ENCODE measurements around the gene DMAC2.
"Not testable (repeated sequence)": the region's sequence is repeated elsewhere in the genome, so short reads cannot be mapped to it uniquely, and the experiment has no call there.

The DMAC2 gene

DNA sequence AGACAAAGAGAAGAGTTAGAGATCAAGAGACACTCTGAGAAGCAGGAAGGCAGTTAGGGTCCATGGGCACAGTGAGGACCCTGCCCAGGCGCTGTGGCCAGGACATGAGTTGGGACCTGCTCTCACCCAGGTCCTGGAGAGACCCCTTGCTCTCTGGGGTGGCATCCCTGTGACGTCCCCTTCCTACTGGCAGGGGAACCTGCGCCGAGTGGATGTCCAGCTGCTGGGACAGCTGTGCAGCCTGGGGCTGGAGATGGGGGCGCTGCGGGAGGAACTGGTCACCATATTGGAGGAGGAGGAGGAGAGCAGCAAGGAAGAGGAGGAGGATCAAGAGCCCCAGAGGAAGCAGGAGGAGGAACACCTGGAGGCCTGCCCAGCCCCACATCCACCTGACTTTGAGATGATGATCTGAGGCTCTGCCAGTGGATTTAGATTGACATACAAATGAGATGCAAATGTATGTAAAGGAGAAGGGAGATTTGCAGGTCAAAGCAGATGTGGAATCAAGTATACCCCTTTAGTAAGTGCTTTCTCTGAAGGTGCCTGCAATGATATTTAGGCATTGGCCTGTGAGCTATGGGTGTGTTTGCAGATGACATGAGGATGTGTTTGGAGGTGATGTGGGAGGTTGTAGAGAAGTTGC is 4.2 kb upstream of the DMAC2 start:
- in situ Hi-C loops (cut with MboI; ENCODE audit: low sequenced_read_pairs): no loop called here

DNA sequence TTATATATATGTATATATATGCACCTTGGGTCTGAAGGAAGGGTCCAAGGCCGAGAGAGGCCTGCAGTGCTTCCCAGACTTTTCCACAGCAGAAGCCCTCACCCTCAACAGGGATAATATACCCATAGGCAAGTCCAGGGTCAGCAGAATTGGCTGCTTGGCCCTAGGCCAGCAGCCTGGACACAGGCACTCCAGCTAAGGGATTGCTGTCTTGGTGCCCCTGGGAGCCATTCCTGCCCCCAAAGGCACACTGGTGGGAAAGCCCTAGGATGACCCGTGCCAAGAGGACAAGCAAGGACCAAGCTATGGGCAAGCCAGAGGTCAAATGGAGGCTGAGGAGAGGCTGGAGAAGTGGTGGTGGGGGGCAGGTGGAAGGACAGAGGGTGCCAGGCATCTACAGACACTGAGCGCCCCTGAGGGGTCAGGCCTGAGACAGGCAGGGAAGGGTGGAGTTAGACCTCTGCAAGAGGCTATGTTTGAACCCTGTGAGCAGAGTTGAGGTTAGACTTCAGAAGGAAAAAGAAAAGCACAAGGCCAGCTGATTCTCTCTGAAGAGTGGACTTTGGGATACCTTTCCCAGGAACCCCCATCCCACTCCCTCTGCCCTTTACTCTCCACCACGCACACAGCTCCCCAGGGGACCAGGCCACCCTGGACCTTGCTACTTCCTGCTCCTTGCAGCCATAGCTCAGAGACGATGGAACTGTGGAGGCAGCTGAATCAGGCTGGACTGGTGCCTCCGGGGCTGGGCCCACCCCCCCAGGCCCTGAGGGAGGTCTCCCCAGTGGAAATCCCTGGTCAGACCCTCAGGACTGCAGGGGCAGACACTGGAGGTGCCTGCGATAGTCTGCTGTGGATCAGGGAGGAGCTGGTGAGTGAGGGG is 3.0 kb upstream of the DMAC2 start, which contains the start of gene ERICH4:
ERICH4 (plus strand) TSS at position 684 of the 883 bp plus-strand sequence; CDS start at position 698, 14 bp downstream.
- in situ Hi-C loops (cut with MboI; ENCODE audit: low sequenced_read_pairs): no loop called here

DNA sequence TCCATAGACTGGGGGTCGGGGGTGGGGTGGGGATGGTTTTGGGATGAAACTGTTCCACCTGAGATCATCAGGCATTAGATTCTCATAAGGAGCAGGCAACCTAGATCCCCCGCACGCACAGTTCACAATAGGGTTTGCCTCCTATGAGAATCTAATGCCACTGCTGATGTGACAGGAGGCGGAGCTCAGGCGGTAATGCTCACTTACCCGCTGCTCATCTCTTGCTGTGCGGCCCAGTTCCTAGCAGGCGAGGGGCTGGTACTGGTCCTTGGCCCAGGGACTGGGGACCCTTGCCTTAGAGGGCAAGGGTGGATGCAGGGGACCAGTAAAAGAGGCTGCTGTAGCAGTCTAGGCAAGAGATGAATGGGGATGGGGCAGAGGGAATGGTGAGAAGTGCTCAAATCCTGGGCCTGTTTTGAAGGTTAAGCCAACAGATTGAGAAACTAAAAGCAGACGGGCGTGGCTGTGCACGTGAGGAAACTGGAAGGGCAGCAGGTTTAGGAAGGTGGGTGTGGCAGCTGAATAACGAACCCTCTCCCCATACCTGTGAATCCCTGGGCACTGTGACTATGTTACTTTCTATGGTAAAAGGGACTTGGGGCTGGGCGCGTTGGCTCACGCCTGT is 1.7 kb upstream of the DMAC2 start:
- in situ Hi-C loops (cut with MboI; ENCODE audit: low sequenced_read_pairs): no loop called here

DNA sequence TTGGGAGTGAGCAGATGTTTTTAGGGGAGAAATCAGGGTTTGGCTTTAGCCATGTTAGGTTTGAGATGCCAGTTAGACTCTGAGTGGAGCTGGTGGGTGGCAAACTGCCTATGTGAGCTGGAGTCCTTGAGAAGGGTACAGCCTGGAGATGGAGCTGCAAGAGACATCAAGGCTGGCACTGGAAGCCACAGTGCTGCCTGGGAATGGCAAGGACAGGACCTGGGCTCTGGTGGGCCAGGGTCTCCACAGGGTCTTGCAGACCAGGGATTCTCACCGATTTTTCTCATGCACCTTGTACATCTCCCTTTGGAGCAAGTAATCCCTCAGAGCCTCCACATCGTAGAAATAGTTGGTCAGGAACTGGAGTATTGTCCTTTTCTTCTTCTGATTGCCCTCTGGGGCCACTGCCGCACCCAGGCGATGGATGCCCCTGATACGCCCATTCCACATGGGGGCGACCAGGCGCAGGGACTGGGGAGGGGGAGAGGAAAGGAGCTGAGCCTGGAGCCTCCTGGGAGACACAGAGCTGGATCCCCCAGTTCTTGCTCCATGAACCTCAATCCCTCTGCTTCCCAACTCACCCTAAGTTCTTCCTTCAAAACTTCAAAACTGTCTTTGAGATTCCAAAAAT is 1.7 kb downstream of the DMAC2 start:
- in situ Hi-C loops (cut with MboI; ENCODE audit: low sequenced_read_pairs): no loop called here

DNA sequence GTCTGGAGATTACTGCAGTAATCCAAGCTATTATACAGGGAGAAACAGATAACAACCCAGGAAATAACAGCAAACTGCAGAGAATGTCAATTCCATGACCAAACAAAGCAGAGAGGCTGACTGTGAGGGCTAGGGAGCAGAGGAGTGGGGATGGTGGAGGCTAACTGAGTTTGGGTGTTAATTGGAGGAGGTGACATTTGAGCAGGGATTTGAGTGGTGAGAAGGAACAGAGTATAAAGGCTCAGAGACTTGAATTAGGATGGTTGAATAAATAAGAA is 3.1 kb downstream of the DMAC2 start:
- in situ Hi-C loops (cut with MboI; ENCODE audit: low sequenced_read_pairs): no loop called here

DNA sequence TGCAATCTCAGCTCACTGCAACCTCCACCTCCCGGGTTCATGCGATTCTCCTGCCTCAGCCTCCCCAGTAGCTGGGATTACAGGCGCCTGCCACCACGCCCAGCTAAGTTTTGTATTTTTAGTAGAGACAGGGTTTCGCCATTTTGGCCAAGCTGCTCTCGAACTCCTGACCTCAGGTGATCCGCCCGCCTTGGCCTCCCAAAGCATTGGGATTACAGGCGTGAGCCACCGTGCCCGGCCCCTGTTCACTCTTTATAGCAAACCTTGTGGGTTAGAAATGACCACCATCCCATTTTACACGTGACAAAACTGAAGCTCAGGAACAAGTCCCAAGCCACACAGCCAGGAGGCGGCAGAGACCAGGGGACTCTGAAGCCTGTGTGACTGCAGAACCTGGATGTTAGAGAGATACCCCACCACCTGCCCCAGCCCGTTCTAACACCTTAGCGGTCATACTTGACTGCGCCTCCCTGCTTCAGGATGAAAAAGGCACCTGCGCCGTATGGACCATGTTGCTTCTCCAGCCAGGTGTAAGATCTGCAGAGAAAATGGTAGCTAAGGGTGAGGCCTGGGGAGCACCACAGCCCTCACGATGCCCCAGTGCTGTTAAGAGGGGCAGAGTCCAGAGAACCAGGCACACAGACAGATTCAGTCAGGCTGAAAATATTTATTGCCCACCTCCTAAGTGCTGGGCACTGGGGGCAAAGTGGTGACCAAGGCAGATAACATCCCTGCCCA is 3.6 kb downstream of the DMAC2 start:
- in situ Hi-C loops (cut with MboI; ENCODE audit: low sequenced_read_pairs): no loop called here

DNA sequence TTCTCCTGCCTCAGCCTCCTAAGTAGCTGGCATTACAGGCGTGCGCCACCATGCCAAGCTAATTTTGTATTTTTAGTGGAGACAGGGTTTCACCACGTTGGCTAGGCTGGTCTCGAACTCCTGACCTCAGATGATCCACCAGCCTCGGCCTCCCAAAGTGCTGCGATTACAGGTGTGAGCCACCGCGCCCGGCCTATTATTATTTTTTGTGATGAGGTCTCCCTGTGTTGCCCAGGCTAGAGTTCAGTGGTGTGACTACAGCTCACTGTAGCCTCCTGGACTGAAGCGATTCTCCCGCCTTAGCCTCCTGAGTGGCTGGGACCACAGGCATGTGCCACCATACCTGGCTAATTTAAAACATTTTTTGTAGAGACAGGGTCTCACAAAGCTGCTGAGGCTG is 4.3 kb downstream of the DMAC2 start:
- in situ Hi-C loops (cut with MboI; ENCODE audit: low sequenced_read_pairs): not testable (repeated sequence)

DNA sequence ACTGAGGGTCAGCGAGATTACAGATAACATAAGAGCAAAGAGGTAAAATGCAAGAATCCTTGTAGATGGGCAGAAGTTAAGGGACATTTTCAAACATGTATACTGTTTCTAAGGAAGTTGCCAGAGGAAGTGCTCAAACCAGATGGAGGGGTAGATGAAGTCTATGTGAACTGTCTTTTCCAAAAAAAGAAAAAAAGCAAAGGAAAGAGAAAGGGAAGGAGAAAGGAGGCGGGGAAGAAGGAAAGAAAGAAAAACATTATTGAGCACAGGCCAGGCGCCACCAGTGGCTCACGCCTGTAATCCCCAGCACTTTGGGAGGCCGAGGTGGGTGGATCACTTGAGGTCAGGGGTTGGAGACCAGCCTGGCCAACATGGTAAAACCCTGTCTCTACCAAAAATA is 5.3 kb downstream of the DMAC2 start:
- in situ Hi-C loops (cut with MboI; ENCODE audit: low sequenced_read_pairs): no loop called here

DNA sequence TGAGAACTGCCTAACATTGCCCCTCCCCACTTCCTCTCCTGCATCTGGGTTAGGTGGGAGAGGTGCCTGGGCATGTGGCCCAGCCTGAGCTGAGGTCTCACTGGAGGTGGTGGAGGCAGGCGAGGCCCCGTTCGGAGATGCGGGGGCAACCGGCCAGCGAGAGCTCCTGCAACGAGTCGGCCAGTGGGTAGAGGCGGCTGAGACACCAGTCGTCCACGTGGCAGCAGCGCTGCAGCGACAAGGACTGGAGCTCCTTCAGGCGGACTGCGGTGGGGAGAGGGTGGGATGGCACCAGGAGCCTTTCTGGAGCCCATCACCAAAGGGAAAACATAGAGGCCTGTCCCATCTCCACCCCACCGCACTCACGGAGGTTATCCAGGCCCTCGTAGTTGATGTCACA is 6.5 kb downstream of the DMAC2 start:
- in situ Hi-C loops (cut with MboI; ENCODE audit: low sequenced_read_pairs): no loop called here

DNA sequence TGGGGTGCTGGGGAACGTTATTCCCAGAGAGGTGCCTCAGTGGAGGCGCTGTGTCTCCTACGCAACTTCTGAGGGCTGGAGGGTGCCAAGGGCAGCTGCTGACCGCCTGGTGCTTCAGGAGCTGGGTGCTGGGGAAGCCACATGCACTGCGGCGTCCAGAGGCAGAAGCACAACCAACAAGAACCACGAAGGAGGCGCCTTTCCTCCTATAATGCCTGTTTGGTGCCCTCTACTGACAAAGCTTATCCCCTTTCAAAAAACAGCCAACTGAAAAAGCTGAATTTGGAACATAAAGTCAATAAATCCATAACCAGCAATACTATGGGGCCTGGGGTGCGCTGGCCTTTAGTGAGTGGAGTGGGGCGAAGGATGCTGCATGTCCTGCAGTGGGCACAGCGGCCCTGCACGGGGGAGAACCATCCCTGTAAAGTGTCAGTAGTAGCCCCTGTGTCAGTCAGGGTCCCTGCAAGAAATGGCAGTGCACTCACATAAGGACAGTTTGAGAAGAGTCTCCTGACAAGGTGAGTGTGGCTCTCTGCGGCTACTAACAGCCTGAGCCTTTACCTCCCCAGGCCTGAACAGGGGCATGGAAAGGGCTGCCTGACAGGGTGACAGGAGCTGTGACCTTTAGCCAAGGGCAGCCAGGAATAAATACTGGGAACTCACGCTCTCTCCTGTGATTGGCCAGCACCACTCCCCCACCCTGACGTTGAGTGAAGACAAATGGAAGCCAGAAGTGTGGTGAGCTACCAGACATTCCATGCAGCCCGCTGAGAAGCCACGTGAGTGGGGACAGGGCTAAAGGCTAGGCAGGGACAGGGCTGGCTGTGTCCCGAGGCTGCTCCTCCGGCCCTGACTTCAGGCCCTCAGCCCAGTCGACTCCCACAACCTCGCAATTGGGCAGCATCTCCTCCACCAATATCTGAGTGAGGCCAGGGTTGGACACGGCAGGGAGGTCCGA is 8.0 kb downstream of the DMAC2 start:
- in situ Hi-C loops (cut with MboI; ENCODE audit: low sequenced_read_pairs): no loop called here

DNA sequence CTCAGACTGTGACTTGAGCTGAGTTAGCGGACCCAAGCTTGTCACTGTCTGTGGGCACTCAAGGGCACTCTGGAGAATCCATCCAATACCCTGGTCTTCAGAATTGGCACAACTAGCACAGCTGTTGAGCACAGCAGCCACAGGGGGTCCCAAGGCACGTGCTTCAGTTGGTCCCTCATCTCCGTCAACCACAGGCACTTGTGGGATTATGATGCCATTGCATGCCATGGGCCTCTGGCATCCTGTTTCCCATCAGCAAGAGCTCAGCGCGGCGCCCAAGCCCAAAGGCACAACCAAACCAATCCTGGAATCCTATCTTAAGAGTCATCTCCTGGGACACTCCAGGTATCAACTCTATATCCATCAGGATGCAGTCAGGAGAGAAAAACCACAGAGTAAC is 8.8 kb downstream of the DMAC2 start:
- in situ Hi-C loops (cut with MboI; ENCODE audit: low sequenced_read_pairs): no loop called here

DNA sequence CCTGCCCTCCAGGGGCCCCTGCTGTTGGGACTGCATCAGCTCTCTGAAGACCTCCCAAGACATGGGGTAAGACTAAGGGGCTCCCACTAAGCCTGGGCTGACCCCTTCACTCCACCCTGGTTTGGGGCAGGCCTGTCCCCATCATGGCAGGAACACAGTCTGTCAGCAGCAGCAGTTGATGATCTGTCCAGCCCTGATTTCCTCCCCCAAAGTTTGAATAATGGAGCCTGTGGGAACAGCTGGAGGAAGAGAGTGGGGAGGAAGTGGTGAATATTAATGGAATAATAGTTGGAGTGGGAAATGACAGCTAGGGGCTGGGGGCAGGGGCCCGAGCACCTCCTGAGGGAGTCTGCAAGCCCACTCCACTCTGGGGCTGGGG is 11.2 kb downstream of the DMAC2 start:
- in situ Hi-C loops (cut with MboI; ENCODE audit: low sequenced_read_pairs): no loop called here

DNA sequence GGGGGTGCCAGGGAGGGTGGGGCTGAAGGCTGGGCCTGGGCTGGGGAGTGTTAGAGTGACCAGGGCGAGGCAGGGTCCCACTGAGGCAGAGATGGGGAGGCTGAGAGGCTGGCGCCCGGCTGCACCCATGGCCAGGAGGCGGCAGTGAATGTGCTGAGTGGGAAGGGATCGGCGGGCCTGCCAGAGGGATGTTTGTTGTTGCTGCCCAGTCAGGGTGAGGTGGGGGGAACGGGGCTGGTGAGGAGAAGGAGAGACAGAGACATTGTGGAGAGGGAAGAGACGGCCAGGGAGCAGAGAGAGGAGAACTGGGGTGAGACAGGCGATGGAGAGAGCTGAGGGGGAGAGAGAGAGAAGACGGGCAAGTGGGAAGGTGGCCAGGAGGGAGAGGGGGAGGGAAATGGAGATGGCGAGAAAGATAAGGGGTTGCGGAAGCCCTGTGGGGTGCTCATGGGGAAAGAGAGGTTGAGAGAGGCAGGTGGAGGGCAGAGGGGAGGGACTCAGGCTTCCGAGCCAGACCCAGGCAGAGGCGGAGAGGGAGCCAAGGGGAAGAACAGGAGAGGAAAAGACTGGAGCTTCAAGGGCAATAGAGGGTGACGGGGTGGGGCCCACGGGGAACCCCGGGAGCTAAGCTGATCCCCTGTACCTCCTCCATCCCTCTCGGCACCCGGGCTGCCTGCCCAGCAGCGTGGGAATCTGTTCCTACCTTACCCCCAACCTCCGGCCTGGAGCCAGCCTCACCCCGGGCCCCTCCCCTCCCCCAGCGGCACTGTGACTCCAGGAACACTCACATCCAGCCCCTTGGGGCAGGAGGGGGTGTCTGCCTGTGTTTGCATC is 11.8 kb downstream of the DMAC2 start:
- in situ Hi-C loops (cut with MboI; ENCODE audit: low sequenced_read_pairs): no loop called here

DNA sequence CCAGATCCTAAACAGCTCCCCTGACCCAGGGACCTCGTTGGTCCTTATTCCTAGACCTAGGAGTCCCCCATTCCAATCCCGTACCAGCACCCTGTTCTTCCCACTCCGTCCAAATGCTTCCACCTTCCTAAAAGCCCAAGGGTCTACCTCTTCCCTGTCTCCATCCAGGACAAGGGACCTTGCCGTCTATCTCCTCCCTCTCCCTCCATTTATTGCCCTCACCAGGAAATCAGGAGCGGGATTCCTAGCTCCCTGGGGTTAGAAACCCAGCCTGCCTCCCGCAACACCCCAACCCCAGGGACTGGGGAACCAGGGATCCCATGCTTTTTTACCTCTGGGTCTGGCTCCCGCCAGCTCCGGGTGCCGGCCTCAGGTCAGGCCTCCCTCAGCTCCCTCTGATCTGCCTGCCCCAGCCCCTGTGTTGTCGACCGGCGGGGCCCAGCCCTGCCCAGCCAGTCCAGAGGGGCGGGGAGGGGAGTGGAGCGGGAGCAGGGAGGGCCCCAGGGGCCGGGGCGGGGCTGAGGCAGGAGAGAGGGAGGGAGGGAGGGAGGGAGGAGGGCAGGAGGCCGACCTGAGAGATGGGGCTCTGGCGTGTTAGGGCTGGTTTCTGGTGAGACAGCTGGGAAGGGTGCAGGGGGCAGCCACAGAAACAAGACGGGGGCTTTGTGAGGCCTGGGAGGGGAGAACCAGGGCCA is 12.6 kb downstream of the DMAC2 start, which contains the start of gene B3GNT8:
B3GNT8 (minus strand) TSS at position 423 of the 695 bp plus-strand sequence. CDS start 596 bp downstream, outside the sequence.
- in situ Hi-C loops (cut with MboI; ENCODE audit: low sequenced_read_pairs): no loop called here

DNA sequence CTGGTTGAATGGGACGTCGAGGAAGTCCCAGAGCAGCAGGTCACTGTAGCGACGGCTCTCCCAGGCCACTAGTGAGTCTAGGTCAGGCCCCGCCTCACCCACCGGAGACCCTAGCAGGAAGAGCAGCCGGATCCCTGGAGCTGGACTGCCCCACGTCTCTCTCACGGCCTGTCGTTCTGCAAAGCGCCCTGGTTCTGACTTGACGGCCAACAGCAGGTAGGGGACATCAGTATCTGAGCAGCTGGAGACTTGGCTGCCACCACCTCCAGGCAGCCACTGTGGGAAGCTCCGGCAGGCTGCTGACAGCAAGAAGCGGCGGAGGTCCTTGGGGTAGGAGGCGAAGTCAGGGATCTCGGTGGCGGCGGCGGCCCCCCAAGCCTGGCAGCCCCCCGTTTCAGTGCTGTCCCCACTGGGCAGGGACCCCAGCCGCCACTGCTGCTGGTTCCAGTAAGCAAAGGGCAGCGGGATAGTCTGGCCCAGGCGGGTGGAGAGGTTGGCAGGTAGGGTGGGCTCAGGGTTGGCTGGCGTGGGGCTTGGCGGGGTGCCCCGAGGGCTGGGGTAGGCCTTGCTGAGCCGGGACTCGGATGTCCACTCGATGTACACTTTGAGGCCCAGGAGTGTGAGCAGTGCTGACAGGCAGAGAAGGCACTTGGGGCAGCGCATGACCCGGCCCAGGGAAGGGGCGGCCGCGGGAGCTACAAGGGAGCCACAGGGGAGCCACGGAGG is 13.4 kb downstream of the DMAC2 start:
- in situ Hi-C loops (cut with MboI; ENCODE audit: low sequenced_read_pairs): no loop called here

DNA sequence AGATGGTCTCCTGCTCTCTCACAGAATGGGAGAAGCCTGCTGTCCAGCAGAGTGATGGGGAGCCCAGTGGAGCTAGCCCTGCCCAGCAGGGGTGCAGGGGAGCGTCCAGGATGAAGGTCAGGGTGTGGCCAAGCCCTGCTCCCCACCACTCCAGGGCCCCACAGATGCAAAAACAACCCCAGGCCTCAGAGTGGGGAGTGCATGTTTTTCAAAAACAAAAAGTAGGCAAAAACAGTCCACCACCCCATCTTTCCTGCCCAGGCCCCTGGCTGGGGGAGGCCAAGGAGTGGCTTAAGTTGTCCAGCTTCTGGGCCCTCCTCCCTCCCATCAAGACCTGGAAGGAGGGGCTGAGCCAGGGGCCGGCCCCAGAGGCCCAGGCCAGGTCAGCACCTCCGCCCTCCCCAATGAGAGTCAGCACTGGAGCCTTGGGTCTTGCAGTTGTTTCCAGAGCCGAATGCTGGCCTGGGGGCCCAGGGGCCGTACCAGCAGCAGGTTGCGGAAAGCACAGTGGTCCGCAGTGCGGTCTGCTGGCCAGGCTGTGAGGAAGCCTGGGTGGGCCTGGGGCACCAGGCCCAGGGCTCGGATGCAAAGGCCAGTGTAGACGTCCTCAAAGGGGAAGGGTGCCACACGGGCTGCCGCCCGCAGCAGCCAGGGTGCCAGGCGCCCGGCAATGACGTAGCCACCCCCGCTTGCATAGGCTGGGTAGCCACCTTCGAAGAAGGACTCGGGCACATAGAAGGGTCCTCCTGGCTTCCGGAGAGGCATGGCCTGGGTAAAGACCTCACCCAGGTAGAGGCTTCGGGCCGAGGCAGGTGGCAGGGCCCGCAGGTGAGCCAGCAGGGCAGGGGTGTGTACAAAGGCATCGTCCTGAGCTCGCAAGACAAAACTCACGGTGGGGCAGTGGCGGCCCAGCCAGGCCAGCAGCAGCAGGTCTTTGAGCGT is 14.3 kb downstream of the DMAC2 start:
- in situ Hi-C loops (cut with MboI; ENCODE audit: low sequenced_read_pairs): no loop called here

All from HL-60/S4 treated with phorbol 12-myristate 13-acetate at 8.2 ng/mL for 4 days and 3 days (cell line).